ENCODE data around the gene ZNF311.

DNA sequence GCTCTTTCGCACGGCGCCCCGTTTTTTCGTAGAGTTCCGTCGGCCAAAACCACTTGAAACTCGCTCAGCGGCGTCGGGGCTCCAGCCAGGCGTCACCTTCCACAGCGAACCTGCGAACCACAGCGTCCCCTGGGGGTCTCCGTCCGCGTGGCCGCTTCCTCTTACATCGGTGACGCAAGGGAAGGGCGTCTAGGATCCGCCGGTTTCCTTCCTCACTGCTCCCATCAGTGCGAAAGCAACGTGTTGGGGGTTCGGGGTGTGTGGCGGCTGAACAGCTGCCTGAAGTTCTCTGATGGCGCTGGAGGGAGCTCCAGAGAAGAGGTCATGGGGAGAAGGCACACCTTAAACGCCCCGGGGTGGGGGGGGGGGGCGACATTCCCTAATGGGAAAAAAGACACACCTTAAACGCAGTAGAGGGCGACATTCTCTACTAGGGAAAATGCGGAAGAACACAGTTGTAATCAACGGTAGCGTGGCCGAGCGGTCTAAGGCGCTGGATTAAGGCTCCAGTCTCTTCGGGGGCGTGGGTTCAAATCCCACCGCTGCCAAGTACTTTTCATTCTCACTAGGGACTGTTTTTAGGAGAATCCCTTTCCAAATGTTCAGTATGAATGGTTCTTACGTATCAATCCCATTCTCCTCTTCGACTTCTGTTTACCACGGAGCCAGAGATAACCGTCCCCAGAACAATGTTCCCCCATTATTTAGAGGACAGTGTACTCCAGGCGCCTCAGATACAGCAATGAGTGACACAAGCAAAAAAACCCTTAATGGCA is 16.4 kb downstream of the ZNF311 start:
- TF ChIP-seq REST (IDR thresholded peaks at IDR 0.05; ENCODE audit: insufficient read depth in 1 of 2, low read depth in 2 of 2, low read length in 1 of 2) (no peak), SIN3A (IDR thresholded peaks at IDR 0.05; ENCODE audit: borderline replicate concordance, insufficient read depth, low read depth, low read length) (no peak)
